Mesendoderm (in vitro differentiated cells): ENCODE measurements around the gene ZDHHC17.
A peak's percentile ranks its signal among the peaks of the same experiment; 100 is the strongest.

Experiments used
- DNase-seq: peaks from one replicate; pipeline ENCODE4 v3.0.0; 2013
- H2AK5ac ChIP-seq: 2 replicates; pipeline ENCODE4 v1.6.1; 2013; ENCODE audit warnings: low read length, inconsistent platforms
- H2BK120ac ChIP-seq: 2 replicates; pipeline ENCODE4 v1.6.1; 2013; ENCODE audit warnings: low read depth, mild to moderate bottlenecking, low read length, moderate library complexity, mixed read lengths
- H2BK15ac ChIP-seq: replicated peaks from 2 replicates; pipeline ENCODE4 v1.6.1; 2013; ENCODE audit warnings: low read depth, mild to moderate bottlenecking, moderate library complexity
- H2BK5ac ChIP-seq: 2 replicates; pipeline ENCODE4 v1.6.1; 2013; ENCODE audit warnings: low read length, inconsistent platforms
- H3K18ac ChIP-seq: 2 replicates; pipeline ENCODE4 v1.6.1; 2013; ENCODE audit warnings: mild to moderate bottlenecking, low read length, mixed read lengths
- H3K23ac ChIP-seq: one replicate; pipeline ENCODE4 v1.6.1; 2013; ENCODE audit warnings: low read length
- H3K27ac ChIP-seq: 2 replicates; pipeline ENCODE4 v1.5.1; 2013; ENCODE audit warnings: low read depth, mild to moderate bottlenecking, inconsistent platforms, low read length, moderate library complexity
- H3K27me3 ChIP-seq: 2 replicates; pipeline ENCODE4 v1.6.1; 2013; ENCODE audit warnings: low read length, control low read depth, mild to moderate bottlenecking, inconsistent platforms; ENCODE audit not compliant: insufficient read depth, poor library complexity
- H3K36me3 ChIP-seq: 2 replicates; pipeline ENCODE4 v1.6.1; 2013; ENCODE audit warnings: low read length, inconsistent platforms; ENCODE audit not compliant: control insufficient read depth, insufficient read depth
- H3K4ac ChIP-seq: one replicate; pipeline ENCODE4 v1.6.1; 2013; ENCODE audit warnings: low read depth, mild to moderate bottlenecking, low read length, moderate library complexity
- H3K4me1 ChIP-seq: 2 replicates; pipeline ENCODE4 v1.6.1; 2013; ENCODE audit warnings: low read depth, low read length, inconsistent platforms; ENCODE audit not compliant: control insufficient read depth
- H3K4me2 ChIP-seq: 2 replicates; pipeline ENCODE4 v1.6.1; 2013; ENCODE audit warnings: low read length
- H3K4me3 ChIP-seq: 2 replicates; pipeline ENCODE4 v1.5.1; 2013; ENCODE audit warnings: mild to moderate bottlenecking, low read length
- H3K56ac ChIP-seq: one replicate; pipeline ENCODE4 v1.6.1; 2013; ENCODE audit warnings: low read length
- H3K79me1 ChIP-seq: 2 replicates; pipeline ENCODE4 v1.6.1; 2013; ENCODE audit warnings: low read length, inconsistent platforms
- H3K79me2 ChIP-seq: 2 replicates; pipeline ENCODE4 v1.6.1; 2013; ENCODE audit warnings: mild to moderate bottlenecking, low read length; ENCODE audit not compliant: control insufficient read depth, insufficient read depth
- H3K9ac ChIP-seq: 2 replicates; pipeline ENCODE4 v1.6.1; 2013; ENCODE audit warnings: low read length, inconsistent platforms
- H4K5ac ChIP-seq: one replicate; pipeline ENCODE4 v1.6.1; 2013; ENCODE audit warnings: low read length
- H4K8ac ChIP-seq: one replicate; pipeline ENCODE4 v1.6.1; 2013; ENCODE audit warnings: low read depth, mild to moderate bottlenecking, control low read depth, low read length, moderate library complexity
- WGBS: extraction: QIAGEN DNeasy Blood & Tissue Kit; methylation state at CpG from one replicate; pipeline ENCODE4 v1.1.7; 2013; ENCODE audit warnings: low lambda C conversion rate, missing lambda C conversion rate; ENCODE audit not compliant: insufficient coverage; ENCODE audit errors: extremely low coverage; 5-methylcytosine and 5-hydroxymethylcytosine counted together

The ZDHHC17 gene

GRCh38 chr12:76804435-76804976 lies 40.6 kb downstream of the ZDHHC17 start:
- Histone ChIP-seq H2BK5ac (no peak overlapping the region), H3K79me2 (no peaks in the 10 kb centered on the region), H3K4me1 (no peaks in the 10 kb centered on the region), H3K9ac (no peak overlapping the region), H3K23ac (no peak overlapping the region), H2BK15ac (no peak overlapping the region), H3K18ac (no peak overlapping the region), H3K27ac (no peak overlapping the region), H2AK5ac (no peak overlapping the region), H3K27me3 (no peaks in the 10 kb centered on the region), H3K4me3 (no peak overlapping the region), H4K8ac (no peak overlapping the region), H3K36me3 (no peaks in the 10 kb centered on the region), H3K4me2 (no peak overlapping the region), H3K4ac (no peak overlapping the region), H2BK120ac (no peak overlapping the region), H3K56ac (no peak overlapping the region), H3K79me1 (peaks cover 5% of the 10 kb centered on the region), H4K5ac (no peak overlapping the region)
- no CpG with 5 or more reads among the region's 8 CpGs for WGBS
- no peak for DNase-seq

GRCh38 chr12:76810671-76811419 lies 46.9 kb downstream of the ZDHHC17 start:
- no peak overlapping the region for H4K8ac ChIP-seq
- DNase-seq: peak; percentile 37
- no peaks in the 10 kb centered on the region for H3K27me3 ChIP-seq
- no CpG with 5 or more reads among the region's 6 CpGs for WGBS
- no peaks in the 10 kb centered on the region for H3K4me1 ChIP-seq
- no peak overlapping the region for H3K56ac ChIP-seq
- H2BK5ac ChIP-seq: no peak overlapping the region
- no peak overlapping the region for H3K4me2 ChIP-seq
- H3K4ac ChIP-seq: no peak overlapping the region
- H3K79me1 ChIP-seq: no peaks in the 10 kb centered on the region
- H4K5ac ChIP-seq: no peak overlapping the region
- no peak overlapping the region for H3K9ac ChIP-seq
- no peak overlapping the region for H2AK5ac ChIP-seq
- H2BK120ac ChIP-seq: no peak overlapping the region
- H2BK15ac ChIP-seq: no peak overlapping the region
- H3K4me3 ChIP-seq: no peak overlapping the region
- H3K23ac ChIP-seq: no peak overlapping the region
- no peak overlapping the region for H3K27ac ChIP-seq
- no peaks in the 10 kb centered on the region for H3K36me3 ChIP-seq
- no peak overlapping the region for H3K18ac ChIP-seq
- no peaks in the 10 kb centered on the region for H3K79me2 ChIP-seq

- Histone ChIP-seq H3K27ac (no peak overlapping the region), H3K27me3 (no peaks in the 10 kb centered on the region), H3K79me2 (no peaks in the 10 kb centered on the region), H3K23ac (no peak overlapping the region), H4K8ac (no peak overlapping the region), H2BK5ac (no peak overlapping the region), H3K18ac (no peak overlapping the region), H4K5ac (no peak overlapping the region), H3K4me2 (no peak overlapping the region), H2AK5ac (no peak overlapping the region), H2BK15ac (no peak overlapping the region), H3K36me3 (no peaks in the 10 kb centered on the region), H3K56ac (no peak overlapping the region), H2BK120ac (no peak overlapping the region), H3K4me3 (no peak overlapping the region), H3K79me1 (no peaks in the 10 kb centered on the region), H3K9ac (no peak overlapping the region), H3K4me1 (no peaks in the 10 kb centered on the region), H3K4ac (no peak overlapping the region)
- no peak for DNase-seq
- no CpG with 5 or more reads among the region's 1 CpG for WGBS
Observed at GRCh38 chr12:76811976-76812375, 48.1 kb downstream of the ZDHHC17 start.

- DNase-seq: no peak
- no peak overlapping the region for H4K8ac ChIP-seq
- no peak overlapping the region for H3K4ac ChIP-seq
- H3K23ac ChIP-seq: no peak overlapping the region
- no peak overlapping the region for H4K5ac ChIP-seq
- H3K4me3 ChIP-seq: no peak overlapping the region
- H3K4me1 ChIP-seq: no peaks in the 10 kb centered on the region
- H3K27ac ChIP-seq: no peak overlapping the region
- H3K27me3 ChIP-seq: no peaks in the 10 kb centered on the region
- H2AK5ac ChIP-seq: no peak overlapping the region
- H2BK15ac ChIP-seq: no peak overlapping the region
- H2BK5ac ChIP-seq: no peak overlapping the region
- no peak overlapping the region for H3K4me2 ChIP-seq
- no peak overlapping the region for H3K56ac ChIP-seq
- H3K79me2 ChIP-seq: no peaks in the 10 kb centered on the region
- H3K9ac ChIP-seq: no peak overlapping the region
- no peak overlapping the region for H3K18ac ChIP-seq
- no peaks in the 10 kb centered on the region for H3K36me3 ChIP-seq
- no peaks in the 10 kb centered on the region for H3K79me1 ChIP-seq
- no peak overlapping the region for H2BK120ac ChIP-seq
Observed at GRCh38 chr12:76813265-76813664, 49.4 kb downstream of the ZDHHC17 start.

- Histone ChIP-seq H3K27ac (no peak overlapping the region), H3K9ac (no peak overlapping the region), H4K5ac (no peak overlapping the region), H3K36me3 (no peaks in the 10 kb centered on the region), H2BK5ac (no peak overlapping the region), H3K79me2 (no peaks in the 10 kb centered on the region), H3K4me1 (no peaks in the 10 kb centered on the region), H3K4me2 (no peak overlapping the region), H3K4ac (no peak overlapping the region), H2AK5ac (no peak overlapping the region), H3K23ac (no peak overlapping the region), H3K79me1 (no peaks in the 10 kb centered on the region), H3K56ac (no peak overlapping the region), H4K8ac (no peak overlapping the region), H3K18ac (no peak overlapping the region), H2BK15ac (no peak overlapping the region), H2BK120ac (no peak overlapping the region), H3K27me3 (no peaks in the 10 kb centered on the region), H3K4me3 (no peak overlapping the region)
- no peak for DNase-seq
- 100% methylated on average over 2 of the region's 4 CpGs for WGBS
Observed at GRCh38 chr12:76813972-76814371, 50.1 kb downstream of the ZDHHC17 start.
